BE2C (cell line): ENCODE data around the gene ADAMTS8.

ENCODE experiments used
- DNase-seq: peaks from one replicate; pipeline ENCODE4 v3.0.0-alpha.2; 2020
- H3K27me3 ChIP-seq: fragments of 250-450 bp; sonication (Bioruptor Pico); 2 replicates; pipeline ENCODE4 v1.5.1; 2020; ENCODE audit warnings: mild to moderate bottlenecking
- H3K36me3 ChIP-seq: fragments of 250-450 bp; sonication (Bioruptor Pico); 2 replicates; pipeline ENCODE4 v1.5.1; 2020; ENCODE audit warnings: mild to moderate bottlenecking
- H3K4me1 ChIP-seq: fragments of 250-450 bp; sonication (Bioruptor Pico); 2 replicates; pipeline ENCODE4 v1.5.1; 2020
- H3K4me3 ChIP-seq: 2 replicates; pipeline ENCODE4 v1.5.1; 2011; ENCODE audit warnings: low read depth, low read length
- H3K9me3 ChIP-seq: fragments of 250-450 bp; sonication (Bioruptor Pico); 2 replicates; pipeline ENCODE4 v1.5.1; 2020
- CTCF ChIP-seq: IDR thresholded peaks from 2 replicates; pipeline ENCODE4 v1.5.1; 2012; ENCODE audit warnings: mild to moderate bottlenecking, low read depth, low read length

ADAMTS8 gene

DNA sequence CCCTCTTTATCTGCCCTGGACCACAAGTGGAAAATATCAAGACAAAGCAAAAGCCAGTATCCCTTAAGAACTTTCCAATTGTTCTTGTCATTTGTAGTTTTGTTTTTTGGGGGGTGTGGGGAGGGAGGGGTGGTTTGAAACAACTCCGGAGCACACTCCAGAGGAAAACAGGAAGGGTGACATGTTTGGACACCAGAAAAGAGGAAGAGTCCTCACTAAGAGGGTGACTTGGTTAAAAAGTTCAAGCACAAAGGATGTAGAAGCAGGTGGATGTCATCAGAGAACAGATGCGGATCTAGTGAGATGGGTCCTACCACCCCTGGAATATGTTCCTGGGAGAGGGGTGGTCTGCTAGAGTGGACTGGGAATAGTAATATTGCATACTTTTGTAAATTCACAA is 25.8 kb downstream of the ADAMTS8 start:
- H3K4me1 ChIP-seq: no peaks in the 10 kb centered on the region
- H3K4me3 ChIP-seq: no peak overlapping the region
- no peaks in the 10 kb centered on the region for H3K9me3 ChIP-seq
- no peak for TF ChIP-seq CTCF
- H3K27me3 ChIP-seq: no peaks in the 10 kb centered on the region
- H3K36me3 ChIP-seq: no peaks in the 10 kb centered on the region
- DNase-seq: no peak

- DNase-seq: no peak
- Histone ChIP-seq H3K9me3 (no peaks in the 10 kb centered on the region), H3K4me3 (no peak overlapping the region), H3K36me3 (no peaks in the 10 kb centered on the region), H3K4me1 (no peaks in the 10 kb centered on the region), H3K27me3 (no peaks in the 10 kb centered on the region)
- no peak for TF ChIP-seq CTCF
Observed at GRCh38 chr11:130400781-130401483, 27.5 kb downstream of the ADAMTS8 start.

DNA sequence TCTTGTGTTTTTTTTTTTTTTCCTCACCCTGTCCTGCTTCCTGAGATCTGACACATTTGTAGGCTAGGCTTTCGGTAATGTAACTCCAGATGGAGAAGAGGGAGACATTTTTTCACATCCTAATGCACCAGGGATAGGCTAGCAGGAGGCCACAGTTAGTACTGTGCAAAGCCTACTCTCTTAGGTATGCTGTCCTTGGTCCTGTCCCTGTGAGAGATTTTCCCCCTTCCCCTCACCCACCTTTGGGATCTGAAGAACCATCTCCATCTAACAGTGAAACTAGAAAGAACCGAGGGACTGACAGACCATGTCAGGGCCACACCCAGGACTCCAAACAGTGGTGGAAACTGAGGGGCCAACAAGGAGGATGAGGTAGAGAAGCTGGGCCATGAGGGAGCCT is 29.2 kb downstream of the ADAMTS8 start:
- Histone ChIP-seq H3K4me1 (no peaks in the 10 kb centered on the region), H3K27me3 (no peaks in the 10 kb centered on the region), H3K36me3 (no peaks in the 10 kb centered on the region), H3K4me3 (no peak overlapping the region), H3K9me3 (no peaks in the 10 kb centered on the region)
- DNase-seq: no peak
- TF ChIP-seq CTCF: no peak

DNA sequence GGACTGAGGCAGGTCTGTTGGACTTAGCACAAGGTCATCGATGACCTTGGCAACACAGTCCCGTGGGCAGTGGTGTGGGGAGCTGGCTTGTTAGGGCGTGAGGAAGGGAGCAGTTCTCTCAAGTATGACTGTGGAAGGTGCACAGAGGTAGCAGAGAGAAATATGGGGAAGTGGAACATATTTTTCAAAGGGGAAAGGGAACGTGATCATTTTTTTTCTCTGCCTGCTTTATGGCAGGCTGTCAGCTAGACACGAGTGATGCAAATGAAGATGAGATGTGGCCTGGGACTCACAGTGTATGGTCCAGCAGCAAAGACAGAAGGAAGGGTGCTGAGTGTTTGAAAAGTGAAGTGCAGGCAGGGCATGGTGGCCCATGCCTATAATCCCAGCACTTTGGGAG is 30.6 kb downstream of the ADAMTS8 start:
- Histone ChIP-seq H3K9me3 (no peaks in the 10 kb centered on the region), H3K36me3 (no peaks in the 10 kb centered on the region), H3K4me3 (no peak overlapping the region), H3K27me3 (no peaks in the 10 kb centered on the region), H3K4me1 (no peaks in the 10 kb centered on the region)
- TF ChIP-seq CTCF: no peak
- DNase-seq: no peak

GRCh38 chr11:130396965-130397364 is 31.4 kb downstream of the ADAMTS8 start:
- Histone ChIP-seq H3K36me3 (no peaks in the 10 kb centered on the region), H3K4me1 (no peaks in the 10 kb centered on the region), H3K4me3 (no peak overlapping the region), H3K27me3 (no peaks in the 10 kb centered on the region), H3K9me3 (no peaks in the 10 kb centered on the region)
- TF ChIP-seq CTCF: no peak
- no peak for DNase-seq

DNA sequence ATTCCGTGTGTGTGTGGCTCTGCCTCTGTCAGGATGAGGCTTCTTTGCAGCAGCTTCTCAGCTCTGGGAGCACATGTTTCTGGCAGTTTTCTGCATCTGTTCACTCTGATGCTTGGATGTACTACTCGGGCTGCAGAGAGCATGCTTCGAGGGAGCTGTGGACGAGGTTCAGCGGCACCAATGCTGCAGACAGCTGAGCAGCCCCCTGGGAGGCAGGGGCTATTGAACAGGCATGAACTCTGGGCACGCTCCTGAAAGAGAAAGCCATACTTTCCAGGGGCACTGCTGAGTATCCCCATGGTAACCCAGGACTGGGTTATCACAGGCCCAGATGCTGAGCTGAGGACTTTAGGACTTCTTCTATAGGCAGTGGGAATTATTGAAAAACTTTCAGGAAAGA is 33.8 kb downstream of the ADAMTS8 start:
- no peak for TF ChIP-seq CTCF
- Histone ChIP-seq H3K9me3 (no peaks in the 10 kb centered on the region), H3K4me1 (no peaks in the 10 kb centered on the region), H3K27me3 (no peaks in the 10 kb centered on the region), H3K36me3 (no peaks in the 10 kb centered on the region), H3K4me3 (no peak overlapping the region)
- no peak for DNase-seq
